ENCODE measurements around the gene ZDHHC14. TPM values are rescaled to one million over a fixed set of nuclear protein-coding genes. Genes with fewer than 3 reads are reported as not detected.

Gene ZDHHC14
- total and polyA plus RNA-seq, 2 experiments from 2014 or later: 3.0 to 7.4 TPM

GRCh38 chr6:157672726-157673412, 291.9 kb downstream of the ZDHHC14 start (continued):
- TF ChIP-seq ETS1 (IDR thresholded peaks at IDR 0.05): no peak
- TF ChIP-seq EZH2 (IDR thresholded peaks at IDR 0.05; ENCODE audit: low read depth, unreplicated experiment): no peak
- no peak for TF ChIP-seq ZNF114 (CRISPR knock-in tag; IDR thresholded peaks at IDR 0.05)
- TF ChIP-seq CREB1 (CRISPR knock-in tag; IDR thresholded peaks at IDR 0.05; ENCODE audit: low read depth): no peak
- no peak for TF ChIP-seq JUNB (IDR thresholded peaks at IDR 0.05; ENCODE audit: unreplicated experiment)
- TF ChIP-seq STAT1 (IDR thresholded peaks at IDR 0.05; ENCODE audit: unreplicated experiment): no peak
- no peak for TF ChIP-seq CTCF (conservative IDR thresholded peaks at IDR 0.05; ENCODE audit: low read depth in 2 of 2)
- no peak for TF ChIP-seq REST (IDR thresholded peaks at IDR 0.05; ENCODE audit: unreplicated experiment)

- no peaks in the 10 kb centered on the region for H3K79me2 ChIP-seq (replicated peaks; ENCODE audit: insufficient read depth)
- H3K27me3 ChIP-seq (ENCODE audit: insufficient read depth): no peaks in the 10 kb centered on the region
- H3K9me2 ChIP-seq (ENCODE audit: insufficient read depth): no peaks in the 10 kb centered on the region
- TF ChIP-seq CTCF (conservative IDR thresholded peaks at IDR 0.05; ENCODE audit: low read depth in 2 of 2) (no peak), ZNF114 (CRISPR knock-in tag; IDR thresholded peaks at IDR 0.05) (no peak), JUNB (IDR thresholded peaks at IDR 0.05; ENCODE audit: unreplicated experiment) (no peak)
- no peaks in the 10 kb centered on the region for H4K20me1 ChIP-seq (replicated peaks; ENCODE audit: insufficient read depth)
- Mint-ChIP-seq H3K27me3 (ENCODE audit: insufficient read depth, low read depth, poor library complexity) (no peaks in the 10 kb centered on the region), H3K4me1 (peaks cover 20% of the 10 kb centered on the region), H3K4me3 (no peak overlapping the region), H3K27ac (no peak overlapping the region), H3K36me3 (ENCODE audit: low read depth) (no peaks in the 10 kb centered on the region), H3K9me3 (no peaks in the 10 kb centered on the region)
- H3K4me1 ChIP-seq (ENCODE audit: insufficient read depth): peaks cover 15% of the 10 kb centered on the region
- H3K27ac ChIP-seq (ENCODE audit: low read depth): no peak overlapping the region
- DNase-seq (ENCODE audit: low spot score) (no peak), ATAC-seq (no peak)
- no peak overlapping the region for H2AFZ ChIP-seq
- H3K4me3 ChIP-seq: no peak overlapping the region
- H3K4me2 ChIP-seq: no peak overlapping the region
- 0 out of 2 replicates have a peak, but pooled peaks cover 4% of the 10 kb centered on the region for H3F3A ChIP-seq (replicated peaks; ENCODE audit: low read depth)
- H3K36me3 ChIP-seq (ENCODE audit: insufficient read depth): no peaks in the 10 kb centered on the region
These were observed 292.6 kb downstream of the ZDHHC14 start for GRCh38 chr6:157673596-157673995.
